GM12878 (cell line): ENCODE measurements around the gene SS18. TPM values are rescaled to one million over a fixed set of nuclear protein-coding genes. Genes with fewer than 3 reads are reported as not detected.

ENCODE experiments used
- ATAC-seq: fragments of 200-7000 bp; cut with Tn5 transposase; 3 replicates; pipeline ENCODE4 v1.9.1; 2020; ENCODE audit warnings: mild to moderate bottlenecking, moderate library complexity
- BruUV-seq: library from RNA; stranded (reverse); fragments of 400-500 nt; replicated peaks from 2 replicates; lab custom pipeline; 2021; lab: Mats Ljungman, UMichigan
- CTCF ChIA-PET: fragments of 300-600 bp; sonication (Branson Sonifier 250); formaldehyde crosslinking; extraction: SDS; loops from one replicate; lab custom pipeline; 2021; ENCODE audit warnings: inconsistent platforms; lab: Yijun Ruan, JAX
- POLR2A ChIA-PET: fragments of 350-600 bp; formaldehyde crosslinking; extraction: SDS; loops from one replicate; lab custom pipeline; 2021; ENCODE audit warnings: inconsistent platforms; lab: Charles Lee
- RAD21 ChIA-PET: fragments of 300-600 bp; sonication (Branson Sonifier 250); formaldehyde crosslinking; loops from one replicate; lab custom pipeline; 2023; ENCODE audit warnings: antibody characterized with exemption; ENCODE audit not compliant: unreplicated experiment; lab: Charles Lee
- SMC1A ChIA-PET: fragments of 300-600 bp; sonication (Branson Sonifier 250); formaldehyde crosslinking; loops from one replicate; lab custom pipeline; 2023; ENCODE audit not compliant: unreplicated experiment, uncharacterized antibody; lab: Charles Lee
- DNase-seq: peaks from one replicate; pipeline ENCODE4 v3.0.0-alpha.2; 2011; ENCODE audit warnings: low read depth, low spot score
- FAIRE-seq: peaks from 3 replicates; lab custom pipeline; 2011; peaks lifted over from hg19 to GRCh38; lab: Jason Lieb, UNC
- H2AFZ ChIP-seq: 2 replicates; pipeline ENCODE4 v1.6.0; 2011; ENCODE audit warnings: low read depth, low read length, control low read depth; ENCODE audit not compliant: control insufficient read depth
- H3K27ac ChIP-seq: 2 replicates; pipeline ENCODE4 v1.5.1; 2011; ENCODE audit warnings: control low read depth; ENCODE audit not compliant: control insufficient read depth, insufficient read depth
- H3K27me3 ChIP-seq, 2 experiments: replicated peaks in 1 of 2; 2 replicates each; pipeline versions ENCODE4 v1.6.0 to v1.6.1; 2011; ENCODE audit warnings: low read length in 1 of 2; ENCODE audit not compliant: control insufficient read depth in 2 of 2, insufficient read depth in 2 of 2
- H3K36me3 ChIP-seq, 2 experiments: 2 replicates each; pipeline ENCODE4 v1.5.1; 2011; ENCODE audit warnings: low read length in 1 of 2; ENCODE audit not compliant: control insufficient read depth in 2 of 2, insufficient read depth in 2 of 2
- H3K4me1 ChIP-seq: 2 replicates; pipeline ENCODE4 v1.6.1; 2011; ENCODE audit warnings: mild to moderate bottlenecking, low read length, moderate library complexity, mixed read lengths; ENCODE audit not compliant: control insufficient read depth, insufficient read depth
- H3K4me2 ChIP-seq: 2 replicates; pipeline ENCODE4 v1.6.0; 2011; ENCODE audit warnings: control low read depth; ENCODE audit not compliant: control insufficient read depth, insufficient read depth
- H3K4me3 ChIP-seq: fragments of 200-600 bp; sonication (generic); 2 replicates; pipeline ENCODE4 v1.5.1; 2016
- H3K79me2 ChIP-seq: 2 replicates; pipeline ENCODE4 v1.6.0; 2011; ENCODE audit warnings: low read length; ENCODE audit not compliant: control insufficient read depth, insufficient read depth
- H3K9ac ChIP-seq: 2 replicates; pipeline ENCODE4 v1.8.0; 2011; ENCODE audit warnings: low read length, control low read depth, mixed read lengths; ENCODE audit not compliant: control insufficient read depth, insufficient read depth
- H3K9me3 ChIP-seq: replicated peaks from 3 replicates; pipeline ENCODE4 v1.5.1; 2011; ENCODE audit warnings: mild to moderate bottlenecking, low read length; ENCODE audit not compliant: control insufficient read depth, insufficient read depth
- H4K20me1 ChIP-seq: 2 replicates; pipeline ENCODE4 v1.6.0; 2011; ENCODE audit not compliant: control insufficient read depth, insufficient read depth
- IRF5 ChIP-seq: fragments of 450-650 bp; IDR thresholded peaks from 2 replicates; pipeline ENCODE4 v1.6.1; 2017; ENCODE audit warnings: borderline replicate concordance
- NR2C1 ChIP-seq: fragments of 450-650 bp; IDR thresholded peaks from 2 replicates; pipeline ENCODE4 v1.6.1; 2017; ENCODE audit warnings: antibody characterized with exemption, mild to moderate bottlenecking, moderate library complexity
- SKIL ChIP-seq: fragments of 450-650 bp; IDR thresholded peaks from 2 replicates; pipeline ENCODE4 v1.6.1; 2017; ENCODE audit warnings: mild to moderate bottlenecking, low read depth, inconsistent platforms; ENCODE audit not compliant: poor library complexity, severe bottlenecking
- YBX1 ChIP-seq: fragments of 450-650 bp; IDR thresholded peaks from 2 replicates; pipeline ENCODE4 v1.6.1; 2016; ENCODE audit warnings: antibody characterized with exemption
- WGBS: methylation state at CpG from one replicate; pipeline ENCODE4 v1.1.6; 2016; ENCODE audit warnings: low lambda C conversion rate; ENCODE audit not compliant: insufficient replicate concordance, insufficient coverage; ENCODE audit errors: missing lambda C conversion rate; 5-methylcytosine and 5-hydroxymethylcytosine counted together
- in situ Hi-C: fragments of 300-500 bp; cut with MboI; formaldehyde crosslinking; loops from 9 replicates; pipeline ENCODE4 v1.14.3; 2018; ENCODE audit warnings: mixed read lengths
- intact Hi-C: fragments of 100-400 bp; cut with micrococcal nuclease; formaldehyde crosslinking; loops from one replicate; pipeline ENCODE4 v1.14.2; 2022; ENCODE audit not compliant: unreplicated experiment
- polyA plus RNA-seq, 11 experiments: library from polyadenylated mRNA; depleted of rRNA in 4 of 11; unstranded in 6 of 11; stranded (reverse) in 5 of 11; fragments of >200 nt; fragmentation: Nextera tagmentation in 4 of 11; fragmentation: Illumina TruSeq in 1 of 11; extraction: Ambion mirVana in 4 of 11; extraction: Trizol in 1 of 11; gene quantifications; 1 replicate in 1 of 11; 2 replicates in 10 of 11; pipeline versions ENCODE4 v1.2.1 to v1.2.3, GENCODE V29; 2011 to 2016; ENCODE audit warnings: inconsistent platforms in 2 of 11, missing spikeins in 2 of 11, low read depth in 1 of 11
- total RNA-seq, 4 experiments: library from RNA; depleted of rRNA in 3 of 4; stranded (reverse); fragments of >200 nt in 3 of 4; fragmentation: Illumina TruSeq in 1 of 4; extraction: Trizol in 1 of 4; gene quantifications; 2 replicates each; pipeline versions ENCODE4 v1.2.1 to v1.2.3, GENCODE V29; 2013 to 2021

The SS18 gene
- total and polyA plus RNA-seq, 10 of the 15 experiments (the other 5 are each of a cell fraction or from before 2014, with no cell fraction given): 16.6 to 153 (median 81.8) TPM

GRCh38 chr18:25982153-25982552, 108.3 kb downstream of the SS18 start:
- H3K9me3 ChIP-seq: no peaks in the 10 kb centered on the region; the same call in 2 of the 3 replicates
- intact Hi-C loops (no loop called here), in situ Hi-C loops (no loop called here)
- TF ChIP-seq YBX1: no peak
- no peak for TF ChIP-seq NR2C1
- no peak for TF ChIP-seq SKIL
- TF ChIP-seq IRF5: no peak
- no peaks in the 10 kb centered on the region for H3K36me3 ChIP-seq
- H3K27me3 ChIP-seq: no peaks in the 10 kb centered on the region; a peak in 1 of 4 replicates
- ChIA-PET SMC1A (interaction anchor here (1.0 to 1.3 kb wide), 3 partner anchors 22 to 38 kb away, joined by 3 to 4 read pairs (median 4); no protein-coding TSS in a partner anchor), RAD21 (no interaction called here), POLR2A (no interaction called here), CTCF (no interaction called here)
- no peak overlapping the region for H3K4me2 ChIP-seq
- BruUV-seq: no TSS peak
- H3K27ac ChIP-seq: no peak overlapping the region
- peaks cover 13% of the 10 kb centered on the region for H3K4me1 ChIP-seq
- no peaks in the 10 kb centered on the region for H3K79me2 ChIP-seq
- DNase-seq: no peak
- no peaks in the 10 kb centered on the region for H4K20me1 ChIP-seq
- no peak for FAIRE-seq
- H2AFZ ChIP-seq: no peak overlapping the region
- no peak overlapping the region for H3K9ac ChIP-seq
- no peak overlapping the region for H3K4me3 ChIP-seq
- WGBS: 80% methylated on average over 1 of the region's 1 CpG
- no peak for ATAC-seq
